HG03469 (cell line): ENCODE results near the gene SUN1.

Source experiments
- ATAC-seq: cut with Tn5 transposase; IDR thresholded peaks from one replicate; pipeline ENCODE4 v1.9.1; 2021; ENCODE audit warnings: mild to moderate bottlenecking, moderate library complexity, moderate number of reproducible peaks; ENCODE audit not compliant: unreplicated experiment

The SUN1 gene

DNA sequence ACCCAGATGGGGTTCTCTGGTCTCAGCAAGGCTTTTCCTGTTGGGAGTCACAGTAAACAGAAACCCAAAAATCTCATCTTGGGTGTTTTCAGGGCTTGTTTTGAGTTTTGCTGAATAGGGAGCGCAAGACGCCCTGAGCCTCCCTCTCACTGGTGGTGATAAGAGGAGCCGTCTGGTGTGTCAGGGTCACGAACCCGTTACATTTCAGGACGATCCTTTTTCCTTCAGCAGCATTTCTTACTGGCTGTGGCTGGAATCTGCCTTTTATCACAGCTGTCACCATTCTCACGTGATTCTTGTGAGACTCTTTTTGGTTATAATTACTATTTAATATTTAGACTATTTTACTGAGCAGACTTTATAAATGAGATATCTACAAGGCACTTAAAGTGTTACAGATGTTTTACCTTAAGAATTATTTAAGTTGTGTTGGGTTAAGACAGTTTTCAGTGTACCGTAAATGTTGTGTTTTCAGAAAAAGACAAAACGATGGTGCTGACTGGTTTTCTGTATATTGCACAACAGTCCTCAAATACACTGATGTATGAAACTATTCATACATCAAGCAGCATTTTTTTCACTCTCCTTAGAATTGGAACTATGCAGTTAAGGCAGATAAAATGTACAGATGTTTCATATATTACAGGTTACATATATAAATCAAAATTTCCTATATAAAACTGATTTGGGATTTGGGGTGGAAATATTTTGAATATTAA lies 41.9 kb downstream of the SUN1 start:
- ATAC-seq = no peak

DNA sequence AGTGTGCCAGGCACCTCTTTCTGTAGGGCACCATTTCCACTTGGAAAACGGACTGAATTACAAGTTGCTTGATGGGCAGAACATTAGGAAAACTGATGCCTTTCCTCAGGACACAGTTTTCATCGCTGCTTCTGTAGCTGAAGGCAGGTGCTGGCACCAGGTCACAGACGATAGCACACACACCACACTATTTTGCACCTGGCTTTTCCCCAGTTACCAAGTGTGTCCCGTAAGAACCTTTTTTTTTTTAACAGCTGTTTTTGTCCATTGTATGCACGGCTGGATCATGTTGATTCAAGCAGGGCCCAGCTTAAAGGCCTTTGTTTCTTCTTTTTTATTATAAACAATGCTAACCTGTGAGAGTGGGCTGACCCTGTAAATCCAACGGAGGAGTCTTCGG lies 42.8 kb downstream of the SUN1 start:
- ATAC-seq = no peak

DNA sequence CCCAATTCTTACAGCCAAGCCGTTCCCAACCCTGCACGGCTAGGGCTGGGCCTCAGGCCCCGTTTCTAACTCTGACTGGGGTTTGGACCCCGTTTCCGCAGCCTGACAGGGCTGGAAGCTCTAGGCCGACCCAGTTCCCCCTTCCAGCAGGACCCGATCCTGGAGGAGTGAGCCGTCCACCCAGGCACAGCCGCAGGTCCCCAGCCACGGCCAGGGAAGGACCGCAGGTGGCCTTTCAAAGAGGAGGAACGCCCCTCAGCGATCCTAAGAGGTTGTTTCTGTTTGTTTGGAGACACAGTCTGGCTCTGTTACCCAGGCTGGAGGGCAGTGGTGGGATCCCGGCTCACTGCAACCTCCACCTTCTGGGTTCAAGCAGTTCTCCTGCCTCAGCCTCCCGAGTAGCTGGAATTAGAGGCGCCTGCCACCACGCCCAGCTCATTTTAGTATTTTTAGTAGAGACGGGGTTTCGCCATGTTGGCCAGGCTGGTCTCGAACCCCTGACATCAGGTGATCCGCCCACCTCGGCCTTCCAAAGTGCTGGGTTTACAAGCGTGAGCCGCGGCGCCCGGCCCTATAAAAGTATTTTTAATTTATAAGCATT lies 43.3 kb downstream of the SUN1 start:
- ATAC-seq = no peak

DNA sequence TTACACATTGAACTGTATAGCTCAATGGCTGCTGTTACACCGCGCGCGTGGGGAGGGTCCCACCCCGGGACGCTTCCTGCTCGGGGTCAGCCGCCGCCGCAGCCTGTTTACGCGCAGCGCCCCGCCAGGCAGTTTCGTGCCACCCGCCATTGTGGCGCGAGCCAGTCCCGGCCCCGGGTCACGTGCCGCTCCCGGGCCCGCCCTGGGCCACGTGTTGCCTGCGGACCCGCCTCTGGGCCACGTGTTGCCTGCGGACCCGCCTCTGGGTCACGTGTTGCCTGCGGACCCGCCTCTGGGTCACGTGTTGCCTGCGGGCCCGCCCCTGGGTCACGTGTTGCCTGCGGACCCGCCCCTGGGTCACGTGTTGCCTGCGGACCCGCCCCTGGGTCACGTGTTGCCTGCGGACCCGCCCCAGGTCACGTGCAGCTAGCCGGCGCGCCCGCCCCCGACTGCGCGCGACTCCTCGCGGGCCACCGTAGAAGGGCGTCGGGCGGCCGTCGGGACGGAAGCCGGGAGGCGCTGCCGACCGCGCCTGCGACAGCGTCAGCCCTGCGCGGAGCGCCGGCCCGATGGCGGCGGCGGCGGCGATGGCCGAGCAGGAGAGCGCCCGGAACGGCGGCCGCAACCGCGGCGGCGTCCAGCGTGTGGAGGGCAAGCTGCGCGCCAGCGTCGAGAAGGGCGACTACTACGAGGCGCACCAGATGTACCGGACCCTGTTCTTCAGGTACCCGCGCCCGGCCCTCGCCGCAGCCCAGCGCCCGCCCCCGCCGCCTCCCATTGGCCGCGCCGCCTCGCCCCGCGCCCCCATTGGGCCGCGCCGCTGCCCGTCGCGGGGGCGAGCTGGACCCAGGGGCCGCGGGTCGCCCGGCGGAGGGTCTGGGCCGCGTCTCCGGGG lies 44.0 kb downstream of the SUN1 start, which contains the start of gene GET4:
GET4 (plus strand) TSS at position 478 of the 895 bp plus-strand sequence; CDS start at position 570, 92 bp downstream.
- ATAC-seq = peak; percentile 51

DNA sequence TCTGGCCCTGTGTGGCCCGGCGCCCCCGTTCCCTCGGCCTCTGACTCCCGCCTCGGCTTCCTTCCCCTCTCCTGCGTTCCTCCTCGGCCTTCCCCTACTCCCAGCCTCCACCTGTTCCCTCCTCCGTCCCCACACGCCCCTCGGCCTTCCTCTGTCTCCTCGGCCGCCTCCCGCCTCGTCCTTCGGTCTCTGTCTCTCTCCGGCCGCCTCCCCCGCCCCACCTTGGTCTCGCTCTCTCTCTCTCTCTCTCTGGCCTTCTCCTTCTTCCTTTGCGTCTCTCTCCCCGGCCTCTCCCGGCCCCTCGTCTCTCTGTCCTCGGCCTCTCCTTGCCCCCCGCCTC lies 44.7 kb downstream of the SUN1 start:
- no peak for ATAC-seq

DNA sequence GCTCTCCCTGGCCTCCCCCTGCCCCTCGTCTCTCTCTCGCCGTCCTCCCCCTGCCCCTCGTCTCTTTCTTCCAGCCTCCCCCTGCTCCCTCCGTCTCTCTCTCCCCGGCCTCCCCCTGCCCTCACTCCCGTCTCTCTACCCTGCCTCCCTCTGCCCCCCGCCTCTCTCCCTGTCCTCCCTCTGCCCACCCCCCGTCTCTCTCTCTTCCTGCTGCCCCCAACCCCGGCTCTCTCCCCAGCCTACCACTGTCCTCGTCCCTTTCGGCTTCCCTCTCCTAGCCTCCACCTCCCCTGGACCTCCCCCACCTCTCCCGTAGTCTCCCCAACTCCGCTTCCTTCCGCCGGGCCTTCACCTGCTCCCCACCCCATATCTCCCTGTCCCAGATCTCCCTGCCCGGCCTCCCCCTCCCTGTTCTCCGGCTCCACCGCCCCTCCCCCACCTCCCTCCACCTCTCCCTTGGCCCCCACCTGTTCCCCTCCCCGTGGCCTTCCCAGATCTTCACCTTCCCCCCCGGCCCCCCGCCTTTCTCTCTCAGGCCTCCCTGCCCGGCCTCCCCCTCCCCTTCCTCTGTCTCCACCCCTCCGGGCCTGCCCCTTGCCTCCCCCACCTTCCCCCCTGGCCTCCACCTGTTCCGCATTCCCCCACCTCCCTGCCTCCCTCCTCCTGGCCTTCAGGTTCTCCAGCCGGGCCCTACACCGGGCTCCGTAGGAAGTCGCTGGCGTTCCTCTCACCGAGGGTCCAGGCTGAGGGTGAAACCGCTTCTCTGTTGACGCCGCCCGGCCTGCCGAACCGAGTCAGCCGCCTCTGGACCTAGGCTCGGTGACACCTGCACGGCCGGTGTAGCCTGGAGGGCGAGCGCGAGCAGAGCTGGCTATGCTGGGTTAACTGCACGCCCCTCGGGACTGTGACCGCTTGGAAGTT lies 45.3 kb downstream of the SUN1 start:
- ATAC-seq = no peak

DNA sequence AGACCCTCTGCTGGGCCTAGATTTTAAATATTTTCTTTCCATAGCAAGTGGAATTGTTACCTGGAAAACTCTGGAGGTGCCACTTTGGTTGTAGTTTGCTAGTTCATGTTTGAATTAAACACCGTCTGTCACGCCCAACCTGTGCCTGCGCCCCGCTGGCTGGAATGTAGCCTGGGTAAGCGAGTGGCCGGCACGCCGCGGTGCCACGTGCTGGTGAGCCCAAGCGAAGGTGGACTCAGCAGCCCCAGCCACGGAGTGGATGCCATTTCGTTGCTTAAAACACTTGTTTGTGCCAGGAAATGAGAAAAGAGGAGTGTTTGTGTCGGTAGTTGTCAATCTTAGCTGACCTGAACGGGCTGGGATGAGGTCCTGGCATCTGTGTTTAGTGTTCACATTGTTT lies 46.8 kb downstream of the SUN1 start:
- no peak for ATAC-seq

DNA sequence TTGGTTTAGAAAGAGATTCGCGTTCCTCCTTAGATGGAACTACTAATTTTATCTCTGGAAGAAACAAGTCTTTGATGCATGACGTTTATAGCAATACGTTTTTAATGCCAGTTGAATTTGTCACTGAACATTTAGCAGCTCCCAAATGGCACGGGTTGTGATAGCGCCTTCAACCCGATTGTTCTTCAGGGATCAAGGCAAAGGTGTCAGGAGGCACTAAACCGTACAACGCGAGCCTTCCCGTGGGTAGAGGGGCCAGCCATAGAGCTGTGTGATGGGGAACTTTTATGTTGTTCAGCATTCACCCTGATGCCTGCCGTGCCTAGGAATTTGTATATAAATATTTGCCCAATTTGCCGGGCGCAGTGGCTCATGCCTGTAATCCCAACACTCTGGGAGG lies 47.4 kb downstream of the SUN1 start:
- no peak for ATAC-seq

DNA sequence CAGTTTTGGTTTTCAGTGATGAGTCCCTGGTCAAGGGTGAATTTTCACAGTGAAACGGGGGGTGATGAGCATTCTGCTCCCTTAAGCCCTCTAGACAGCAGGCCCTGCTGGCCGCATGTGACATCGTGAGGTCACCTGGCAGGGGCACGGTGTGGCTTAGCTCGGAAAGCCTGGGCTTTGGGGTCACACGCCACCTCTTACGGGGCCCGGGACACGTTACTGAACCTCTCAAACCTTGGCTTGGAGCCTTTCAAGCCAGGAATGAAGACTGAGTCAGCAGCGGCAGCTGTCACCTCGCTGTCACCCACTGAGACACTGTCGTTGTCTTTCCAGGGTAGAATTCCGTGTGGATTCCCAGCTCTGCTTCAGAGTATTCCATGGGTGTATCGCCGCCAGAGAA lies 48.2 kb downstream of the SUN1 start:
- no peak for ATAC-seq

DNA sequence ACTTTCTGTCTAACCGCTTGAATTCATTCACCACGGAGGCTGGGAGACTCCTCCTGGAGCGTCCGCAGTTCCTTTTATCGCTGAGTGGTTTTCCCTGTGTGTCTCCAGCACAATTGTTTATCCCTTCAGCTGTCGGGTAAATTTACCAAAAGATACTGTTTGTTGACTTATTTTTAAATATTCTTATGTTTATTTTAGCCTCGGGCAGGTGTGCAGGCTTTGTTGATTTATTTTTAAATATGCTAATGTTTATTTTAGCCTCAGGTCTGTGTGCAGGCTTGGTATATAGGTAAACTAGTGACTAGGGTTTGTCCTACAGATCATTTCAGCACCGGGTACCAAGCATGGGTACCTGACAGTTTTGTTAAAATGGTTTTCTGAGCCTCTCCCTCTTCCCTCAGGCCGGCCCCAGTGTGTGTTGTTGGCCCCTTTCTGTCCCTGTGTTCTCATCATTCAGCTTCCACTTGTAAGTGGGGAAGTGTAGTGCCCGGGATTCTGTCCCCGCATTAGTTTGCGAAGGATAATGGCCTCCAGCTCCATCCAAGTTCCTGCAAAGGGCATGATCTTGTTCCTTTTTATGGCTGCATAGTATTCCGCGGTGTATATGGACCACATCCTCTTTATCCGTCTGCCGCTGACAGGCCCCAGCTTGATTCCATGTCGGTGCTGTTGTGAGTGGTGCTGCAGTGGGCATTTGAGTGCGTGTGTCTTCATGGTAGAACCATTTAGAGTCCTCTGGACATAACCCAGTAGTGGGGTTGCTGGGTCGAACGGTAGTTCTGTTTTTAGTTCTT lies 49.4 kb downstream of the SUN1 start:
- ATAC-seq = no peak

DNA sequence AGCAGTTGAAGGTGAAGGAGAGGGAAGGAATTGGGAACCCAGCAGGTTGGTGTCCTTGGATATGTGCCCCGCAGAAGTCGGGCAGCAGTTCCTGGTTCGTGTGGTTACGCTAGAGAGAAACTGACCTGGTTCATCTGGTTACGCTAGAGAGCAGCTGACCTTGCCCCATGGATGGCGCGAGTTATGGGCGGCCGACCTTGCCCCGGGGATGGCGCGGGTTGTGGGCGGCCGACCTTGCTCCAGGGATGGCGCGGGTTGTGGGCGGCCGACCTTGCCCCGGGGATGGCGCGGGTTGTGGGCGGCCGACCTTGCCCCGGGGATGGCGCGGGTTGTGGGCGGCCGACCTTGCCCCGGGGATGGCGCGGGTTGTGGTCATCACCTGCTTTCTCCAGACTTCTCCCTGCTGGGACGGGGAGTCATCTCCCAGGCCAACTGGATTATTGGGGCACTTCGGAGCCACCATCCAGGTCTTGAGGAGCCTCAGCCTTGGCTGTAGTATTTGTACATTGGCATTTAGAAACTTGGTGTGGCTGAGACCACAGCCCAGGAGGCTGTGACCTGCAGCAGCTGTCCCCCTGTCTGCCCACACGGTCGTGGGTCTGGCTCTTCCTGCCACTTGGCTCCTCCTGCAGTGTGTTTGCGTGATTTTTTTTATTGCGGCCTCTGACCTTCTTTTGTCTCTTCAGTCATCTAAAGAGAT lies 50.2 kb downstream of the SUN1 start:
- ATAC-seq = no peak

DNA sequence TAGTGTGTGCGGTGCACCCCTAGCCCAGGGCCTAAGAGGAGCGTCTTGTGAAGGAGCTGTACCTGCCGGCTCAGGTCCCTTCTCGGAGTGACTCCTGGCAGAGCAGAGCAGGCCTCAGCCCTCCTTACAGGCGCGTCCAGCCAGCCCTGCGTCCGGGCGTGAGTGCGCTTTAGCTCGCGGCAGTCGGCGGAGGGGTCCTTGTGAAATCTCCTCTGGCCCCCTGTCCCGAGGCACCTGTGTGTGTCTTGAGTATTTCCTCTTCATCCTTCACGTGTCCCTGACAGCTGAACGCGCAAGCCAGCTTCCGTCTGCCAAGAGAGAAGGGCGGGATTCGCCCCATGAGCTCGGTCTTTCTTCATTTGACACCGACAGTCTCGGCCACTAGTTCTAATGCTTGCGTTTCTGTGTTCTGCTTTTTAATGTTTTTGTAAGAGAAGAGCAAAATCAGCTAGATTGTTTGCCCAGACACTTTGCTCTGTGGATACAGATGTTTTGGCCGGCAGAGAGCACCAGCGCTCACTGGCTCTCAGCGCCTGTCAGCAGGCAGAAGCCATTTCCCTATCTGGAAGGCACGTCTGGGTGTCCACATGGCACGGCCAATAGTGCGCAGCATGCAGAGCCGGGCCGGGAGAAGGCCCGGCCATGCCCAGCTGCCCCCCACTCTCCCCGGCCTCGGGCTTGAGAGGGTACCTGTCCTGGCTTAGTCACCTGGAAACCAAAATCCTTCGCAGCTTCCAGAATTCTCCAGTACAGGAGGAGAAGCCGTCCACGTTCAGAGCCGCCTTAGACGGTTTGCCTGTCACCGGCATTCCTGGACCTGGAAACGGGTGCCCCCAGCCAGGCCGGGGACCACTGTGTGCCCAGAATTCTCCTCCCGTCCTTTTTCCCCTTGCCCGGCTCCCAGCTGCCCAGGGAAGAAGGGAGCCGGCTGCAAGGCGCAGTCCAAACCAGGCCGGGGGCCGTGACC lies 51.1 kb downstream of the SUN1 start:
- ATAC-seq = no peak

DNA sequence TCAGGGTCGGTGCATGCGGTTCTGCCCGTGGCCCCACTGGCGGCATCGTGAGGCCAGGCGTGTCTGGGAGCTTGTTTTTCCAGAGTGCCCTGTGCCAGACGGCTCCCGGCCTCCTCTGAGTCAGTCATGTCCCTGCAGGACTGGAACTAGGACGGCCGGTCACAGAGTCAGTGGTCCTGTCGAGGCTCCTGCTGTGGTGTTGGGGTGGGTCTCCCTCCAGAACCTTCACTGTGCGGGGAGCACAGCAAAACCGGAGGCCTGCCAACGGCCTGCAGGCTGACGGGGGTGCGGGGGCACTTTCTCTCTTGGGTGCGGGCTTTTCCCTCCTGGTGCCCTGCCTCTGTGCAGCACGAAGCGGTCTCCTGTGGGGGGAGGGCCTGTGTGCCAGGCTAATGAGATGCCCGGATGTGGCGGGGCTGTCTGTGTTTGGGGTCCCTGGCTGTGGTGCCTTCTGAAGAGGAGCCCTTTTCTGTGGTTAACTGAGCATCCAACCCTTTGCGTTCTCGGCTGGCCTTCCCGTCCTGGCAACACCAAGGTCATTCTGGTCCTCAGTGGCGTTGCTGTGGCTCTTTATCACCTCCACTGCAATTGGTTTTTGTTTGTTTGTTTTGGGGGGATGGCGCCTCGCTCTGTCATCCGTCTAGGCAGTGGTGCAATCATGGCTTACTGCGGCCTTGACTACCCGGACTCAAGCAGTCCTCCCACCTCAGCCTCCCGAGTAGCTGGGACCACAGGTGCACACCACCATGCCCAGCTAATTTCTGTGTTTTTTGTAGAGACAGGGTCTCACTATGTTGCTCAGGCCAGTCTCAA lies 52.1 kb downstream of the SUN1 start:
- ATAC-seq = no peak

DNA sequence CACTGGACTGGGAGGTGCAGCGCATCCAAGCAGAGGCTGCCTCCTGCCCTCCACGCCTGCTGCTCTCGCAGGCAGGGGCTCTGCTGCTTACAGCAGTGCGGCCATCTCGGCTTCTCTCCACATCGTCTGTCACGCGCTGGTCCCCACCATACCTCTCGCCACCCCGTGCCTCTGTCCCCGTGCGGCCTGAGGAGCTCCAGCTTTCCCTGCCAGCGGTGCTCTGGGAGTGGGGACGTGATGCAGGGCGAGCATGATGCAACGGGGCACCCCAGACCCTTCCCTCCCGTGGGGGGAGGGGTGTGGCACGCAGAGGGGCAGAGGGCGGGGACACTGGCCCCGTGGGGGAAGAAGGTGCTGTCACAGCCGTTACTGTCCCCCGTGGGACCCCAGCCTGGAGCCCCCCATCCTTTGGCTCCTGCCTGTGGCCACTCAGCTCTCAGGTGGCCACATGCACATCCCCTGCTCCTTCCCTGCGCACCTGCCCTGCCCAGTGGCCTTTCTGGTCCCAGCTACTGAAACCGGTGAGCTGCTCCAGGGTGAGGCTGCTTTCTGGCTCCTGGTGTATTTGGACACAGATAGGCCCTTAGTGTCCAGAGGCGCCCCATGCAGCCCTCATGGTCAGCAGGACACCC lies 53.1 kb downstream of the SUN1 start:
- ATAC-seq = no peak

DNA sequence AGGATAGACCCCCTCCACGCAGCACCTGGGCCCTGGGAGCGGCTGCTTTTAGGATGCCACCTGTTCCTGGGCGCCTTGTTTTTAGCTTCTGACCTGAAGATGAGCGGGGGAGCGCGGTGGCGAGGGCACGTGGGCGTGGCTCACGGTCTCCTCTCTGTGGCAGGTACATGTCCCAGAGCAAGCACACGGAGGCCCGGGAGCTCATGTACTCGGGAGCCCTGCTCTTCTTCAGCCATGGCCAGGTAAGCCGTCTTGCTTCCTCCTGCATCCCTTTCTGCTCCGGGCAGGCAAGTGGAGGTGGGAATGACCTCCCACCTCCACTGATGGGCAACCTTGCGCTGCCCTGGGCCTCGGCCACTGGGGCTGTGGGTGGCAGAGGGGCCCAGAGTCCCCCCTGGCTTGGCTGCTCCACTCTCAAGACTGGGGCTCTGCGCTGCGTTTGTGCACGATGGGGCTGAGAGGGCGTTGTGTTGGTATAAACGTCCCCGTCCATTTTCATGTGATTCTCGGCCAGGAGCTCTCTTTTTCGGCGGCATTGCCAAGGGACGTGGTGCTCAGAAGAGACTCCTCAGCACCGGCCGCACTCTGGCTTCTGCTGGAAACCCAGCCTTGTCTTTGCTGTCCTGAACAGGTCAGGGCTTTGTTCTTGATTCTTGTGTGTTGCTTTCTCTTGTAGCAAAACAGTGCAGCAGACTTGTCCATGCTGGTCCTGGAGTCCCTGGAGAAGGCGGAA lies 53.8 kb downstream of the SUN1 start:
- ATAC-seq = no peak
